ENCODE results near the gene DLK2. TPM values are rescaled to one million over a fixed set of nuclear protein-coding genes. Genes with fewer than 3 reads are reported as not detected.

DLK2 gene
- total and polyA plus RNA-seq, 2 donors (not counting 3 experiments of a cell fraction or from before 2014, with no cell fraction given), result 0.36 TPM; not detected in 1

DNA sequence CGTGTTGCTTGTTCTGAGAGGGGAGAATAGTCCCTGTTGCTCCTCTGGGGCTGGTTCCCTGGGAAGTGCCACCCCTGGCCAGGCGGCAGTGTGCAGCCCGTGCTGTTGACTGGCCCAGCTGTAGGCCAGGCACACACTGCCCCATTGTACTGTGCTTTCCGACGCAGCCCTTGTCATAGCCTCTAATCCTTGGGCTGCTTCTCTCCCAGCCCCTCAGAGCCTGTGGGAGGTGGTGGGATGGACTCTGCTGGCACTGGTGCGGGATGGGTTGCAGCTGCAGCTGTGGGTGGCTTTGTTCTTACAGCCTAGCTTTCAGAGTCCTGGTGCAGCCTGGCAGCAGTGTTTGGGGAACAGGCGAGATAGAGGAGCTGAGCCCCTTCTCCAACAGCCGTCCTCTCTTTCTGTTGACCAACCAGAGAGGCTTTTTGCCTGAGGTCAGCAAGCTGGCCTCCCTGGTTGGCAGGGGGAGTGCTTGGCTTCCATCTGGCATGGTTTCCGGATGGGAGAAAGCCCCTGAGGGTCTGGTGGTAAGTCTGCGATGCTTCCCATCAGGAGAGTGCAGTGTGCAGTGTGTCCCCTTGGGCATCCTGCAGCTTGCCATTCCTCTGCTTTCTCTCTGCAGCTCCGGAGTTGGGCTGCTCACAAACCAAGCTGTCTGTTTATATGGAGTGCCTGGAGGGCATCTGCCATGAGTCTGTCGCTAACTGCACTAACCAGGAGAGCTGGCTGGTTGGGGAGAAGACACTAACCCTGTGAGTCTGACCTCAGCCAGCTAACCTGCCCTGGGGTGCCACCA lies 34.1 kb upstream of the DLK2 start:
- peaks cover 0 to 5% of the 10 kb centered on the region in 2 experiments for H3K36me3 ChIP-seq (ENCODE audit: control insufficient read depth in 2 of 2, extremely low read depth in 1 of 2, insufficient read depth in 2 of 2, low read length in 2 of 2)
- H3K4me2 ChIP-seq (ENCODE audit: insufficient read depth, low read length), result no peak overlapping the region
- H3K27me3 ChIP-seq (ENCODE audit: control insufficient read depth in 2 of 2, insufficient read depth in 2 of 2, low read length in 2 of 2), result no peaks in the 10 kb centered on the region
- H3K4me1 ChIP-seq (ENCODE audit: control insufficient read depth, extremely low read depth, insufficient read depth, low read length), result peaks cover 12% of the 10 kb centered on the region
- BruUV-seq (replicated peaks), result no TSS peak
- no peak overlapping the region for H3K4me3 ChIP-seq (replicated peaks in 1 of 3; ENCODE audit: insufficient read depth in 1 of 3, low read depth in 1 of 3, low read length in 3 of 3)
- H2AFZ ChIP-seq (ENCODE audit: low read depth, low read length), result no peak overlapping the region
- ChIA-PET POLR2A (no interaction called here), CTCF (interaction anchor here (0.6 to 5.5 kb wide), 2 partner anchors 12 to 17 kb away, joined by 3 to 21 read pairs; partner anchors contain the start of gene TJAP1)
- no peak overlapping the region for H3K9ac ChIP-seq (replicated peaks; ENCODE audit: extremely low read depth, insufficient read depth, low read length)
- FAIRE-seq (no peak), DNase-seq (ENCODE audit: low read depth, low spot score) (no peak)
- H3K9me1 ChIP-seq (replicated peaks; ENCODE audit: control insufficient read depth, extremely low read depth, insufficient read depth, low read length), result no peaks in the 10 kb centered on the region
- no peaks in the 10 kb centered on the region for H3K79me2 ChIP-seq (ENCODE audit: control insufficient read depth, insufficient read depth, low read length)
- intact Hi-C loops (cut with micrococcal nuclease) (no loop called here), dilution Hi-C loops (cut with MboI; ENCODE audit: extremely low pct_ligation_motif_present, low sequenced_read_pairs) (no loop called here)
- H3K27ac ChIP-seq (ENCODE audit: insufficient read depth, low read depth, low read length), result no peak overlapping the region
- no peaks in the 10 kb centered on the region for H4K20me1 ChIP-seq (replicated peaks; ENCODE audit: control insufficient read depth, extremely low read depth, insufficient read depth, low read length)
- TF ChIP-seq MYC (IDR thresholded peaks at IDR 0.05; ENCODE audit: low read depth, low read length) (no peak), POLR2A (IDR thresholded peaks at IDR 0.05; ENCODE audit: low read depth, low read length) (no peak), JUN (IDR thresholded peaks at IDR 0.05; ENCODE audit: borderline replicate concordance, insufficient read depth, insufficient read length, low read depth) (no peak), EZH2 (IDR thresholded peaks at IDR 0.05; ENCODE audit: borderline replicate concordance, low read depth, low read length, severe bottlenecking) (no peak), FOS (IDR thresholded peaks at IDR 0.05; ENCODE audit: borderline replicate concordance, insufficient read depth, low read length) (no peak), POLR2AphosphoS5 (IDR thresholded peaks at IDR 0.05; ENCODE audit: insufficient read depth, low read depth, low read length) (no peak), GATA2 (IDR thresholded peaks at IDR 0.05; ENCODE audit: insufficient read depth, insufficient read length, low read depth, low read length) (no peak)
- TF ChIP-seq, protein P1, sequence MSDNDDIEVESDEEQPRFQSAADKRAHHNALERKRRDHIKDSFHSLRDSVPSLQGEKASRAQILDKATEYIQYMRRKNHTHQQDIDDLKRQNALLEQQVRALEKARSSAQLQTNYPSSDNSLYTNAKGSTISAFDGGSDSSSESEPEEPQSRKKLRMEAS (IDR thresholded peaks at IDR 0.05; ENCODE audit: insufficient read depth, insufficient read length), result no peak
- TF ChIP-seq, protein P2, sequence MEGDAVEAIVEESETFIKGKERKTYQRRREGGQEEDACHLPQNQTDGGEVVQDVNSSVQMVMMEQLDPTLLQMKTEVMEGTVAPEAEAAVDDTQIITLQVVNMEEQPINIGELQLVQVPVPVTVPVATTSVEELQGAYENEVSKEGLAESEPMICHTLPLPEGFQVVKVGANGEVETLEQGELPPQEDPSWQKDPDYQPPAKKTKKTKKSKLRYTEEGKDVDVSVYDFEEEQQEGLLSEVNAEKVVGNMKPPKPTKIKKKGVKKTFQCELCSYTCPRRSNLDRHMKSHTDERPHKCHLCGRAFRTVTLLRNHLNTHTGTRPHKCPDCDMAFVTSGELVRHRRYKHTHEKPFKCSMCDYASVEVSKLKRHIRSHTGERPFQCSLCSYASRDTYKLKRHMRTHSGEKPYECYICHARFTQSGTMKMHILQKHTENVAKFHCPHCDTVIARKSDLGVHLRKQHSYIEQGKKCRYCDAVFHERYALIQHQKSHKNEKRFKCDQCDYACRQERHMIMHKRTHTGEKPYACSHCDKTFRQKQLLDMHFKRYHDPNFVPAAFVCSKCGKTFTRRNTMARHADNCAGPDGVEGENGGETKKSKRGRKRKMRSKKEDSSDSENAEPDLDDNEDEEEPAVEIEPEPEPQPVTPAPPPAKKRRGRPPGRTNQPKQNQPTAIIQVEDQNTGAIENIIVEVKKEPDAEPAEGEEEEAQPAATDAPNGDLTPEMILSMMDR (IDR thresholded peaks at IDR 0.05; ENCODE audit: extremely low read depth in 1 of 2, insufficient read depth in 1 of 2, low read depth in 1 of 2, low read length in 2 of 2), result no peak
- H3K9me3 ChIP-seq (replicated peaks; ENCODE audit: control insufficient read depth, insufficient read depth, low read length), result no peaks in the 10 kb centered on the region
